Epithelial cell of proximal tubule (primary cell): ENCODE data around the gene ARID3C. TPM values are rescaled to one million over a fixed set of nuclear protein-coding genes. Genes with fewer than 3 reads are reported as not detected.

Experiments used
- DNase-seq: peaks from one replicate; pipeline ENCODE4 v3.0.0-alpha.2; 2011; ENCODE audit warnings: low read depth
- H3K4me3 ChIP-seq: 2 replicates; pipeline ENCODE4 v1.5.1; 2011; ENCODE audit warnings: low read depth, mild to moderate bottlenecking, low read length
- CTCF ChIP-seq: conservative IDR thresholded peaks from 2 replicates; pipeline ENCODE4 v1.5.1; 2012; ENCODE audit warnings: low read depth, mild to moderate bottlenecking, low read length
- total RNA-seq: library from RNA; depleted of rRNA; stranded (reverse); fragments of >200 nt; gene quantifications from 2 replicates; pipeline ENCODE4 v1.2.3, GENCODE V29; 2015

ARID3C gene
- total RNA-seq, 1 donor from 2014 or later, result not detected

DNA sequence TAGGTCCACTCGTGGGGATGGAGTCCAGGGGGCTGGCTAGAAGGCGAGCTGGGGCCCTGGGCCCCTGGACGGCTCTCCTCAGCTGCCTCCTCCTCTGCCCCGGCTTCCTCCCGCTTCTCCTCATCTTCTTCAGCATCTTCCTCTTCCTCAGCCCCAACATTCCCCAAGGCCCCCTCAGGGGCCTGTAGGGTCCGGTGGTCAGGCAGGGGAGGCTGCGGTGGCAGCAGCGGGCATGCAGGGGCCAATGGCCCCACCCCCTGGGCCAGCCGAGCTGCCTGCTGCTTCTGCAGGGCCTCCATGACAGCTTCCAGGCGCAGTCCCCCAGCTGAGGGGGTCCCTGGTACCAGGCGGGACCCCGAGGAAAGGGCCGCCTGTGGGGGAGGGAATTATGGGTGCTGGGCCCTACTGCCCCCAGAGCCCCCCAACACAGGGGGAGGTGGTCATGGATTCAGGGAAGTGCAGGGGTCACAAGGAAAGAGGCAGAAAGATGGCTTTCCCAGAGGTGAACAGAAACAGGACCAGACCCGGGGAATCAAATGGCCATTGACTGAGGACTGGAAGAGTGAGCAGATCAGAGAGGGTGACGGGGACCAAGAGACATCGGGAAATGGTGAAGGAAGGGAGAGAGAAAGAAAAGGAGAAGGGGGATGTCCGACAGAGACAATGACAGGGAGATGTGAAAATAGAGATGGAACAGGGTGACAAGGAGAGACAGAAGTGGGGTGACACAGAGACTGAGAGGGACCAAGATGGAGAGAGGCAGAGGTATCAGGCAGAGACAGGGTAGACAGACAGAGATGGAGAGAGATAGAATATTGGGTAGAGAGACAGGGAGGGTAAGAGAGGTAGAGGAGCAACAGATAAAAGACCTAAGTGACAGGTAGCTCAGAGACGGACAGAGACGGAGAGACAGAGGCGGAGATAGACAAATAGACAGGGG lies 880 bp downstream of the ARID3C start:
- H3K4me3 ChIP-seq, result peak overlapping the region; percentile 45
- no peak for TF ChIP-seq CTCF
- no peak for DNase-seq

GRCh38 chr9:34625186-34625486 lies 3.7 kb downstream of the ARID3C start:
- no peak overlapping the region for H3K4me3 ChIP-seq
- DNase-seq, result no peak
- TF ChIP-seq CTCF, result no peak

GRCh38 chr9:34624475-34625185 lies 4.2 kb downstream of the ARID3C start:
- H3K4me3 ChIP-seq, result no peak overlapping the region
- DNase-seq, result no peak
- no peak for TF ChIP-seq CTCF

DNA sequence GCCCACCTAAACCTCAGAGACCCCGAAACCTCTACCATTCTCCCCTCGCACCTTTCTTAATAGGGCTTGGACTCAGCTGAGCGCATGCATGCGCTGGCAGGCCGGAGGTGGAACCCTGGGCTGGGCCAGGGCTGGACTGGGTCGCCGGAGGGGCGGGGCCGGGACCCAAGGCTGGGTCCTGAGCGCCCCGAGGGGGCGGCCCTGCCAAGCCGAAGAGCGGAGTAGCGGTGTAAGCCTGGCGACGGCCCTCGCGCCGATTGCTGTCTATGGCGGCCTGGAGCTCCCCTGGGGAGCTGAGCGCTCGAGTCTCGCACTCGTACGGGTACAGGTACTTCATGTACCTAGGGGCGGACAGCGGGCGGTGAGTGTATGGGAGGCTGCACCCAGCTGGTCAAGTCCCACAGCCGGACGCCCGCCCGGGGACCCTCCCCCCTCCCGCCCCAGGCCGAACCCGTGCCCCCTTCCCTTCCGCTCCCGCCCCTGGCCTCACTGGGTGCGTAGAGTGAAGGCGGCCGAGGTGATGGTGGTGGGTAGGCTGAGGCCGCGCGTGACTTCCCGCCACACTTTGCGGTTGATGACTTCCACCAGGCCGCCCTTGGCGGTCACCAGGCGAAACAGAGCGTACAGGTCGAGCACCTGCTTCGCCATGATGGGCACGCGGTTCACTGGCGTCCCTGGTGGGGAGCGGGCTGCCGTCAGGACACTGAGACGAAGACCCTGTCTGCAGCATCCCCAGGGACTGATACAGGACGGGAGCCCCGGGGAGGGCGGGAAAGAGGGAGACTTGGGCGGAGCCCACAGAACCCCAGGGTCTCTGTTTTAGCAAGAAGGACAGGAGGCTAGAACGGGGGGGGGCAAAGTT lies 5.3 kb downstream of the ARID3C start:
- H3K4me3 ChIP-seq, result no peak overlapping the region
- DNase-seq, result no peak
- no peak for TF ChIP-seq CTCF

DNA sequence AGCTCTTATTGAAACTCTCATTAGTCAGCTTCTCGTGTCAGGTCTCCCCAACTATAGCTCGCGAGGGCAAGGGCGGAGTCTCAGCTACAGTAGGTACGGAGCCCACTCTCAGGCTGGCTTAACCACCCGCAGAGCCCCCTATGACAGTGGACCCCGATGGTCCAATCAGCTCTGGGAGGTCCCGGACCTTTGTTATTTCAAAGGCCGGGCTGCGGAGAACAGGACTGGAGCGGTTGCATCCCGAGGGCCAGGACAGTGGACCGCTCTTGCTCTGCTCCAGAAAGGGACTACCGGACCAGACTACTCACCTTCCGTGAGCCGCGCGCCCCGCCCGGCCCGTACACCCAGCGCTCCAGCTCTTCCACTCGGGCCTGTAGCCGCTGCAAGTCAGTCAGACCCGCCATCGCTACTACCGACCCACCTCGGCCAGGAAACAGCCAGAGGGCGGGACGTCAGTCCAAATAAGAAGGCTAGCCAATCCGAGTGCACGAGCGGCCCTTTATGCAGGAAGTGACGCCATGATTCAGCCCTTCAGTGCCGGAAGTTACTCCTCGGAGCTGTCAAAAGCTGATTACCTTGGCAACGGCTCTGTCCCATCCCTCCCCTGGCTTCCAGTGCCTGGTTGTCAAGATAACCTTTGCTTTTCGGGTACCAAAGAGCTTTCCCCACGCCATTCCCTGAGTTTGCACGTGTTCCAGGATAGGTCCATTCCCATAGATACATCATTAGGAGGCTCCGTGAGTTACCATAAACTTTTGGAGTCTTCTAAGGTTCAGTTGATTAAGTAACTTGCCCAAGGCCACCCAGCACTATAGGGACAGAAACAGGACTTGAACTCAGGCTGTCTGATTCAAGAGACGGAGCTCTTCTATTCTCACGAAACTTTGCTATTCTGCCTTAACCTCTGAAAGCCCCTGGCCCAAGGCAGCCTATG lies 8.5 kb downstream of the ARID3C start, which contains the start of gene DCTN3:
TSS of gene DCTN3 (minus strand) at position 435 of the 934 bp plus-strand sequence. CDS start at position 404, 31 bp downstream.
- H3K4me3 ChIP-seq, result peak within 1 kb of the TSS; percentile 67
- peak; percentile 51 for DNase-seq
- TF ChIP-seq CTCF, result no peak

- H3K4me3 ChIP-seq, result no peak overlapping the region
- no peak for DNase-seq
- TF ChIP-seq CTCF, result no peak
Observed at GRCh38 chr9:34615132-34615531, 13.7 kb downstream of the ARID3C start.
